GM12874 (cell line): Measurements from ENCODE around the gene SOX9.

Experiments
- CTCF ChIP-seq: IDR thresholded peaks from 2 replicates; pipeline ENCODE4 v1.5.1; 2011; ENCODE audit warnings: low read depth, mild to moderate bottlenecking, control low read depth, low read length, moderate library complexity; ENCODE audit not compliant: insufficient read depth

SOX9 gene

GRCh38 chr17:72135546-72136325 is 14.9 kb downstream of the SOX9 start:
- TF ChIP-seq CTCF, result no peak

GRCh38 chr17:72136692-72137091 is 15.9 kb downstream of the SOX9 start:
- TF ChIP-seq CTCF, result no peak

GRCh38 chr17:72137161-72137560 is 16.3 kb downstream of the SOX9 start:
- no peak for TF ChIP-seq CTCF

GRCh38 chr17:72139212-72139611 is 18.4 kb downstream of the SOX9 start:
- no peak for TF ChIP-seq CTCF

- TF ChIP-seq CTCF, result no peak
Measured at GRCh38 chr17:72141336-72141735, 20.5 kb downstream of the SOX9 start.

- no peak for TF ChIP-seq CTCF
Measured at GRCh38 chr17:72142614-72143013, 21.8 kb downstream of the SOX9 start.

- no peak for TF ChIP-seq CTCF
Measured at GRCh38 chr17:72143245-72143644, 22.4 kb downstream of the SOX9 start.
